ENCODE results near the gene SPATA12.

GRCh38 chr3:57081173-57081572 is 20.7 kb downstream of the SPATA12 start:
- TF ChIP-seq CTCF (IDR thresholded peaks at IDR 0.05) (no peak), POLR2A (IDR thresholded peaks at IDR 0.05) (no peak)
